ENCODE results near the gene SUGCT.

The SUGCT gene

GRCh38 chr7:40468891-40469864, 334.4 kb downstream of the SUGCT start:
- no peak for DNase-seq (ENCODE audit: low spot score)
- no peak for TF ChIP-seq CTCF (IDR thresholded peaks at IDR 0.05)
- H3K27ac ChIP-seq, result peak overlapping the region; percentile 66 to 87
- no peak overlapping the region for H3K4me3 ChIP-seq

GRCh38 chr7:40470091-40470592, 335.3 kb downstream of the SUGCT start:
- H3K27ac ChIP-seq, result peak overlapping the region; percentile 66 to 87
- peak overlapping the region; percentile 29 for H3K4me3 ChIP-seq
- TF ChIP-seq CTCF (IDR thresholded peaks at IDR 0.05), result no peak
- DNase-seq (ENCODE audit: low spot score), result no peak

- Histone ChIP-seq H3K4me3 (no peak overlapping the region), H3K27ac (peak overlapping the region in 1 of 2 donors; percentile 66)
- no peak for DNase-seq (ENCODE audit: low spot score)
- no peak for TF ChIP-seq CTCF (IDR thresholded peaks at IDR 0.05)
Observed at GRCh38 chr7:40470817-40471216, 336.0 kb downstream of the SUGCT start.

- H3K27ac ChIP-seq, result peak overlapping the region in 1 of 2 donors; percentile 2
- no peak overlapping the region for H3K4me3 ChIP-seq
- no peak for TF ChIP-seq CTCF (IDR thresholded peaks at IDR 0.05)
- no peak for DNase-seq (ENCODE audit: low spot score)
Observed at GRCh38 chr7:40471891-40472290, 337.1 kb downstream of the SUGCT start.

- no peak for TF ChIP-seq CTCF (IDR thresholded peaks at IDR 0.05)
- no peak for DNase-seq (ENCODE audit: low spot score)
- Histone ChIP-seq H3K4me3 (no peak overlapping the region), H3K27ac (no peak overlapping the region)
Observed at GRCh38 chr7:40474790-40475680, 340.2 kb downstream of the SUGCT start.

GRCh38 chr7:40475681-40475982, 340.8 kb downstream of the SUGCT start:
- Histone ChIP-seq H3K4me3 (no peak overlapping the region), H3K27ac (no peak overlapping the region)
- TF ChIP-seq CTCF (IDR thresholded peaks at IDR 0.05), result no peak
- no peak for DNase-seq (ENCODE audit: low spot score)

Measured in coronary artery (tissue), 2 donors.